ENCODE results near the gene PUSL1. TPM values are rescaled to one million over a fixed set of nuclear protein-coding genes. Genes with fewer than 3 reads are reported as not detected.

PUSL1 gene
- total RNA-seq, 1 donor, result 12.6 TPM

- Histone ChIP-seq H3K9me3 (ENCODE audit: low read depth, low read length) (no peaks in the 10 kb centered on the region), H3K4me1 (ENCODE audit: insufficient read depth, low read length) (no peaks in the 10 kb centered on the region), H3K27me3 (ENCODE audit: insufficient read depth, low read length) (no peaks in the 10 kb centered on the region), H3K4me3 (ENCODE audit: low read length) (no peak overlapping the region)
Observed at GRCh38 chr1:1285611-1286311, 22.6 kb upstream of the PUSL1 start.

- no peaks in the 10 kb centered on the region for H3K9me3 ChIP-seq (ENCODE audit: low read depth, low read length)
- no peaks in the 10 kb centered on the region for H3K27me3 ChIP-seq (ENCODE audit: insufficient read depth, low read length)
- no peak overlapping the region for H3K4me3 ChIP-seq (ENCODE audit: low read length)
- no peaks in the 10 kb centered on the region for H3K4me1 ChIP-seq (ENCODE audit: insufficient read depth, low read length)
Observed at GRCh38 chr1:1286313-1287261, 21.8 kb upstream of the PUSL1 start.

- Histone ChIP-seq H3K9me3 (ENCODE audit: low read depth, low read length) (no peaks in the 10 kb centered on the region), H3K4me3 (ENCODE audit: low read length) (no peak overlapping the region)
Observed at GRCh38 chr1:1287288-1288110, 20.9 kb upstream of the PUSL1 start.

GRCh38 chr1:1290238-1290731 is 18.1 kb upstream of the PUSL1 start:
- H3K4me3 ChIP-seq (ENCODE audit: low read length), result no peak overlapping the region
- no peaks in the 10 kb centered on the region for H3K9me3 ChIP-seq (ENCODE audit: low read depth, low read length)
- no peaks in the 10 kb centered on the region for H3K27me3 ChIP-seq (ENCODE audit: insufficient read depth, low read length)

More at GRCh38 chr1:1287288-1288110, 20.9 kb upstream of the PUSL1 start:
- Histone ChIP-seq H3K4me1 (ENCODE audit: insufficient read depth, low read length) (no peaks in the 10 kb centered on the region), H3K27me3 (ENCODE audit: insufficient read depth, low read length) (no peaks in the 10 kb centered on the region)

DNA sequence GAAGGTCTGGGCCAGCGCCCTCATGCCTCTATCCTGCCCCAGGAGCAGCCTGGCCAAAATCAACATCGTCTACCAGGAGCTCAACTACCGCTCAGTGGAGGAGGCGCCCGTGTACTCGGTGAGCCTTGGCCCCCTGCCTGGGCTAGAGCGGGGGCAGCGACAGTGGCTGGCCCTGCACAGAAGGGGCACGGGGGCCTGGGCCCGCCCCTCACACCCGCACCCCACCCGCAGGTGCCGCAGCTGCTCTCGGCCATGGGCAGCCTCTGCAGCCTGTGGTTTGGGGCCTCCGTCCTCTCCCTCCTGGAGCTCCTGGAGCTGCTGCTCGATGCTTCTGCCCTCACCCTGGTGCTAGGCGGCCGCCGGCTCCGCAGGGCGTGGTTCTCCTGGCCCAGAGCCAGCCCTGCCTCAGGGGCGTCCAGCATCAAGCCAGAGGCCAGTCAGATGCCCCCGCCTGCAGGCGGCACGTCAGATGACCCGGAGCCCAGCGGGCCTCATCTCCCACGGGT is 17.3 kb upstream of the PUSL1 start:
- Histone ChIP-seq H3K4me1 (ENCODE audit: insufficient read depth, low read length) (no peaks in the 10 kb centered on the region), H3K4me3 (ENCODE audit: low read length) (no peak overlapping the region), H3K27me3 (ENCODE audit: insufficient read depth, low read length) (no peaks in the 10 kb centered on the region), H3K9me3 (ENCODE audit: low read depth, low read length) (no peaks in the 10 kb centered on the region)

More at GRCh38 chr1:1290238-1290731, 18.1 kb upstream of the PUSL1 start:
- H3K4me1 ChIP-seq (ENCODE audit: insufficient read depth, low read length), result no peaks in the 10 kb centered on the region

GRCh38 chr1:1291548-1292441 is 16.6 kb upstream of the PUSL1 start:
- Histone ChIP-seq H3K4me3 (ENCODE audit: low read length) (no peak overlapping the region), H3K27me3 (ENCODE audit: insufficient read depth, low read length) (no peaks in the 10 kb centered on the region), H3K9me3 (ENCODE audit: low read depth, low read length) (no peaks in the 10 kb centered on the region), H3K4me1 (ENCODE audit: insufficient read depth, low read length) (no peaks in the 10 kb centered on the region)

GRCh38 chr1:1292442-1292779 is 16.0 kb upstream of the PUSL1 start:
- Histone ChIP-seq H3K27me3 (ENCODE audit: insufficient read depth, low read length) (no peaks in the 10 kb centered on the region), H3K4me3 (ENCODE audit: low read length) (no peak overlapping the region), H3K9me3 (ENCODE audit: low read depth, low read length) (no peaks in the 10 kb centered on the region), H3K4me1 (ENCODE audit: insufficient read depth, low read length) (no peaks in the 10 kb centered on the region)

- H3K4me1 ChIP-seq (ENCODE audit: insufficient read depth, low read length), result no peaks in the 10 kb centered on the region
- H3K27me3 ChIP-seq (ENCODE audit: insufficient read depth, low read length), result no peaks in the 10 kb centered on the region
- no peaks in the 10 kb centered on the region for H3K9me3 ChIP-seq (ENCODE audit: low read depth, low read length)
- no peak overlapping the region for H3K4me3 ChIP-seq (ENCODE audit: low read length)
Observed at GRCh38 chr1:1292851-1293250, 15.5 kb upstream of the PUSL1 start.

DNA sequence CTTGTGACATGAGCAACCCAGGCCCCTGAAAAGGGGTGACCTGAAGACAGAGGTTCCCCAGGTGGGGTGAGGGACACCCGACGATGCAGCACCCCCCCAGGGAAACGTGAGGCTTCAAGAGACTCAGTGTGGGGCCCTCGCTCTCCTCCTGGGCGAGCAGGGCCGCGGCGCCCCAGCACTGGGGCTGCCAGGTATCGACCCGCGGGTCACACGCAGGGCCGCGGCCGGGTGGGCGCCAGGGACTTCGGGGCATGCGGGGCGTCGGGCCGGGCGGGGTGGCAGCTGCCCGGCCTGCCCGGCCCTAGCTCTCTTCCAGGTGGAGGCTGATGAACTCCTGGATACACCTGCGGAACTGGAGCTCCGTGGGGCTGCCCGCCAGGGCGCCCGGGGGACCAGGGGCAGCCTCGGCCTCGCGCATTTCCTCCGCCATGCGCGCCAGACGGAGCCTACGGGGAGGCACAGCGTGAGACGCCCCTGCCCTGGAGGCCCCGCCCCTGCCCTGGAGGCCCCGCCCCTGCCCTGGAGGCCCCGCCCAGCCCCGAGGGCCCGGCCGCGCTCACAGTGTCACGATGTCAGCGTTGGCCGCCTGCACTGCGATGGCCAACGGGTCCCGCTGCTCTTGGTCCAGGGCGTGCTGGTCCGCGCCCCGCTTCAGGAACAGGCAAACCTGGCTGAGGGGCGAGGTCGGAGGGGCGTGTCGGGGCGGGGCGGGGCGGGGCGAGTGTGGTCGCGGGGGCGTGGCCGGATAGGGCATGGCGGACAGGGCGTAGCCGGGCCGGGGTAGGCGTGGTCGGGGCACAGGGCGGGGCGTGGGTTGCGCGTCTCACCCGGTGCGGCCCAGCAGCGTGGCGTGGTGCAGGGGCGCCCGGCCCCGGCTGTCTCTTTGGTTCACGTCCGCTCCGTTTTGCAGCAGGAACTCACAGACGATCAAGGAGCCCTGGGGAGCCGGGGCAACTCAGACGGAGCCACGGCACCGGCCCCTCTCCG is 14.8 kb upstream of the PUSL1 start:
- Histone ChIP-seq H3K9me3 (ENCODE audit: low read depth, low read length) (no peaks in the 10 kb centered on the region), H3K4me3 (ENCODE audit: low read length) (no peak overlapping the region), H3K27me3 (ENCODE audit: insufficient read depth, low read length) (no peaks in the 10 kb centered on the region), H3K4me1 (ENCODE audit: insufficient read depth, low read length) (no peaks in the 10 kb centered on the region)

DNA sequence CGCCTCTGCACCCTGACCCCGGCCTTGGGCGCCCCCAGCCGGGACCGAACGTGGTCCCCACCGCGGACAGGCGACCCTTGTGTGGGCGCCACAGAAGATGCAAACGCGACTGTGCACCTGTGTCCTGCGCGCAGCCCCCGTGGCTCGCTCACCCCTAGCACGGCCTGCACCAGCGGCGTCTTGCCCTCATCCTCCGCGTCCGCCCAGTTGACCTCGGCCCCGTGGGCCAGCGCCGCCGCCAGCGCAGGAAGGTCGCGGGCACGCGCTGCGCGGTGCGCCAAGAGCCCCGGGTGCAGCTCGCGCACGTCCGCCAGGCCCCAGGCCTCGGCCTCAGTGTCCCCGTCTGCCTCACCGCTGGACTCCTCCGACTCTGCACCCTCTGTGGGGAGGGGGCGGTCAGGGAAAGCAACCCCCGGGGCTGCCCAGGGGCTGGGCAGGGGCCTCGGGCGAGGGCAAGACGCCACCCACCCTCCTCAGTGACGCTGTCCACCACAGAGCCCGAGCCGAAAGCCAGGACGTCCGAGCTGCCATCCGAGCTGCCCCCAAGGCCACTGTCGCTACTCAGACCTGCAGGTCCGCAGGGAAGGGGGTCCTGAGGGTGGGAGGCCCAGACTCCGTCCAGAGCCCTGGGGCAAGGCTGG is 14.0 kb upstream of the PUSL1 start:
- Histone ChIP-seq H3K4me3 (ENCODE audit: low read length) (no peak overlapping the region), H3K9me3 (ENCODE audit: low read depth, low read length) (no peaks in the 10 kb centered on the region), H3K4me1 (ENCODE audit: insufficient read depth, low read length) (no peaks in the 10 kb centered on the region), H3K27me3 (ENCODE audit: insufficient read depth, low read length) (no peaks in the 10 kb centered on the region)

DNA sequence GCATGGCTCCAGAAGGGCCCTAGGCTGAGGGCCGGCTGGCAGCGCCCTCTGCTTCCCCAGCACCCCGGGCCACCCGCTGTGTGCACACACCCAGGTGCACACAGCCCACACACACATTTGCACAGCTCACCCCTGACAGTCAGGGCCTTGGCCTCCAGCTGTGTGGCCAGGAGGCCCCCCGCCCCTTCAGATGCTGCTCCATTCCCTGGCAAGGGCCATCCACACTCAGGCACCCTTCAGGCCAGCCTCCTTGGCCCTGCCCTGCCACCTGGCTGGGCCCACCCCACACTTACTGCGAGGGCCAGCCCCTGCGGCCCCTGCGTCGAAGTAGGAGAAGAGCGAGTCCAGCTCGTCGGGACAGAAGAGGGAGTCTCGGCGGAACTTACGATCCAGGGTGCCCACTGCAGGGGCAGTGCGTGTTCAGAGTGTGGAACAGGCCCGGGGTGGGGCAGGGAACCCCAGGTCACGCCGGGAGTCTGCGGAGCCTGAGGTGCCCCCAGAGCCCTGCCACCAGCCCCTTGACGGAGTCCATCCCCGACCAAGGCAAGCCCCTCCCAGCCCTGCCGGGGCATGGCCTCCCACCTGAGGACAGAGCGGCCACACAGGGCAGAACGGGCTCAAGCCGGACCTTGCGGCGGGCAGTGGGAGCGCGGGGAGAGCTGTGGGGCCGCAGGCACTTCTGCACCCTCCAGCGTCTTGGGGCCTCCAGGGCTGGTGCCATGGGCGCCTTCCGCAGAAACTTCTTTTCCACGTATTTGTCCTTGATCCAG is 13.1 kb upstream of the PUSL1 start:
- H3K9me3 ChIP-seq (ENCODE audit: low read depth, low read length), result no peaks in the 10 kb centered on the region
- H3K4me3 ChIP-seq (ENCODE audit: low read length), result no peak overlapping the region
- no peaks in the 10 kb centered on the region for H3K27me3 ChIP-seq (ENCODE audit: insufficient read depth, low read length)
- H3K4me1 ChIP-seq (ENCODE audit: insufficient read depth, low read length), result no peaks in the 10 kb centered on the region
